ENCODE data around the gene RNF144B.

DNA sequence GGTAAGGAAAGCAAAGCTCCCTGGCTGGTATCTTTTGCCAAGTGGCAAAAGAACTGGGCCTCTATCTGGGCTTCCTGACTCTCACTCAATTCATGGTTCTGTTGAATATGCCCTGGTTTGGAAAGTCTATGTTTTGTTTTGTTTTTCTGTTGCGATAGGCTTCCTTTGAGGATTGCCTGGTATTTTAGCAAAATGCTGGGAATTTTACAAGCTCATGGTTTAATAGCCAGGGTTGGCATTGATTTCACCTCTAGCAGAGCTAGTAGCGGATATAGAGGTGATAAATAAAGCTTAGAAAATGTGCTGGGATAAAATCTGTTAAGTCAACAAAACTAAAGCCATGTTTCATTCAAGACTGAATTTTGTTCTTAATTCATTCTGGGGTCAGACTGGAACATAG is 109.9 kb downstream of the RNF144B start:
- TF ChIP-seq, protein P1, sequence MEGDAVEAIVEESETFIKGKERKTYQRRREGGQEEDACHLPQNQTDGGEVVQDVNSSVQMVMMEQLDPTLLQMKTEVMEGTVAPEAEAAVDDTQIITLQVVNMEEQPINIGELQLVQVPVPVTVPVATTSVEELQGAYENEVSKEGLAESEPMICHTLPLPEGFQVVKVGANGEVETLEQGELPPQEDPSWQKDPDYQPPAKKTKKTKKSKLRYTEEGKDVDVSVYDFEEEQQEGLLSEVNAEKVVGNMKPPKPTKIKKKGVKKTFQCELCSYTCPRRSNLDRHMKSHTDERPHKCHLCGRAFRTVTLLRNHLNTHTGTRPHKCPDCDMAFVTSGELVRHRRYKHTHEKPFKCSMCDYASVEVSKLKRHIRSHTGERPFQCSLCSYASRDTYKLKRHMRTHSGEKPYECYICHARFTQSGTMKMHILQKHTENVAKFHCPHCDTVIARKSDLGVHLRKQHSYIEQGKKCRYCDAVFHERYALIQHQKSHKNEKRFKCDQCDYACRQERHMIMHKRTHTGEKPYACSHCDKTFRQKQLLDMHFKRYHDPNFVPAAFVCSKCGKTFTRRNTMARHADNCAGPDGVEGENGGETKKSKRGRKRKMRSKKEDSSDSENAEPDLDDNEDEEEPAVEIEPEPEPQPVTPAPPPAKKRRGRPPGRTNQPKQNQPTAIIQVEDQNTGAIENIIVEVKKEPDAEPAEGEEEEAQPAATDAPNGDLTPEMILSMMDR (IDR thresholded peaks at IDR 0.05): no peak
- no peak for TF ChIP-seq POLR2AphosphoS5 (IDR thresholded peaks at IDR 0.05)

Data from gastroesophageal sphincter (tissue), 3 donors.